Measurements from ENCODE around the gene ZCCHC4.

ZCCHC4 gene

GRCh38 chr4:25406081-25406692 is 93.6 kb downstream of the ZCCHC4 start:
- no peak for DNase-seq (ENCODE audit: low read depth, low spot score)
- Histone ChIP-seq H3K27ac (ENCODE audit: low read length) (no peak overlapping the region), H3K4me3 (ENCODE audit: low read length) (no peak overlapping the region), H3K27me3 (ENCODE audit: control insufficient read depth, insufficient read depth, low read length) (no peaks in the 10 kb centered on the region), H3K4me1 (ENCODE audit: control insufficient read depth, insufficient read depth, low read length) (no peaks in the 10 kb centered on the region), H3K9me3 (ENCODE audit: control insufficient read depth, insufficient read depth, low read length) (no peaks in the 10 kb centered on the region), H3K36me3 (ENCODE audit: control insufficient read depth, insufficient read depth, low read length) (peaks cover 7% of the 10 kb centered on the region; the same call in 1 of the 2 replicates)
- no CpG with 5 or more reads among the region's 5 CpGs for WGBS (ENCODE audit: insufficient coverage, insufficient read length)

- Histone ChIP-seq H3K9me3 (ENCODE audit: control insufficient read depth, insufficient read depth, low read length) (no peaks in the 10 kb centered on the region), H3K4me1 (ENCODE audit: control insufficient read depth, insufficient read depth, low read length) (no peaks in the 10 kb centered on the region), H3K4me3 (ENCODE audit: low read length) (no peak overlapping the region), H3K27me3 (ENCODE audit: control insufficient read depth, insufficient read depth, low read length) (no peaks in the 10 kb centered on the region), H3K27ac (ENCODE audit: low read length) (no peak overlapping the region), H3K36me3 (ENCODE audit: control insufficient read depth, insufficient read depth, low read length) (peaks cover 9% of the 10 kb centered on the region; the same call in 1 of the 2 replicates)
- no peak for DNase-seq (ENCODE audit: low read depth, low spot score)
- WGBS (ENCODE audit: insufficient coverage, insufficient read length) = no CpG with 5 or more reads among the region's 4 CpGs
These were observed 98.4 kb downstream of the ZCCHC4 start for GRCh38 chr4:25410820-25411529.

- H3K4me1 ChIP-seq (ENCODE audit: control insufficient read depth, insufficient read depth, low read length) = no peaks in the 10 kb centered on the region
- H3K27ac ChIP-seq (ENCODE audit: low read length) = no peak overlapping the region
- 100% methylated on average over 2 of the region's 3 CpGs for WGBS (ENCODE audit: insufficient coverage, insufficient read length)
- H3K27me3 ChIP-seq (ENCODE audit: control insufficient read depth, insufficient read depth, low read length) = no peaks in the 10 kb centered on the region
- no peaks in the 10 kb centered on the region for H3K9me3 ChIP-seq (ENCODE audit: control insufficient read depth, insufficient read depth, low read length)
- no peak overlapping the region for H3K4me3 ChIP-seq (ENCODE audit: low read length)
- H3K36me3 ChIP-seq (ENCODE audit: control insufficient read depth, insufficient read depth, low read length) = peaks cover 5% of the 10 kb centered on the region; the same call in 1 of the 2 replicates
- no peak for DNase-seq (ENCODE audit: low read depth, low spot score)
These were observed 100.7 kb downstream of the ZCCHC4 start for GRCh38 chr4:25413261-25413660.

GRCh38 chr4:25417014-25417413 is 104.4 kb downstream of the ZCCHC4 start:
- DNase-seq (ENCODE audit: low read depth, low spot score) = no peak
- no peaks in the 10 kb centered on the region for H3K9me3 ChIP-seq (ENCODE audit: control insufficient read depth, insufficient read depth, low read length)
- no peaks in the 10 kb centered on the region for H3K4me1 ChIP-seq (ENCODE audit: control insufficient read depth, insufficient read depth, low read length)
- no peak overlapping the region for H3K27ac ChIP-seq (ENCODE audit: low read length)
- no peaks in the 10 kb centered on the region for H3K27me3 ChIP-seq (ENCODE audit: control insufficient read depth, insufficient read depth, low read length)
- WGBS (ENCODE audit: insufficient coverage, insufficient read length) = no CpG with 5 or more reads among the region's 2 CpGs
- no peaks in the 10 kb centered on the region; the same call in 1 of the 2 replicates for H3K36me3 ChIP-seq (ENCODE audit: control insufficient read depth, insufficient read depth, low read length)
- H3K4me3 ChIP-seq (ENCODE audit: low read length) = no peak overlapping the region

Data from iPS DF 6.9 (cell line).